Stimulated activated naive CD8-positive, alpha-beta T cell treated with anti-CD3 and anti-CD28 coated beads, Interleukin-15, Interleukin-2, amounts not matched to agents 100 ng/mL and 50 ng/mL, for 24 hours (primary cell): ENCODE data around the gene DNAJB8.

Experiments used
- H3K27ac Mint-ChIP-seq: one replicate; pipeline ENCODE4 v1.8.0; 2021; ENCODE audit warnings: mild to moderate bottlenecking, mixed read lengths
- H3K27me3 Mint-ChIP-seq: one replicate; pipeline ENCODE4 v1.8.0; 2021; ENCODE audit warnings: mixed read lengths
- H3K36me3 Mint-ChIP-seq: one replicate; pipeline ENCODE4 v1.8.0; 2021; ENCODE audit warnings: low read depth, mixed read lengths
- H3K4me1 Mint-ChIP-seq: one replicate; pipeline ENCODE4 v1.8.0; 2021; ENCODE audit warnings: low read depth, mixed read lengths
- H3K4me3 Mint-ChIP-seq: one replicate; pipeline ENCODE4 v1.8.0; 2021; ENCODE audit warnings: mild to moderate bottlenecking, mixed read lengths
- H3K9me3 Mint-ChIP-seq: one replicate; pipeline ENCODE4 v1.8.0; 2021; ENCODE audit warnings: mixed read lengths

The DNAJB8 gene

GRCh38 chr3:128482175-128482574 lies 15.5 kb upstream of the DNAJB8 start:
- Mint-ChIP-seq H3K27me3 (peaks cover 75% of the 10 kb centered on the region), H3K27ac (no peak overlapping the region), H3K4me3 (no peak overlapping the region)

GRCh38 chr3:128481438-128481942 lies 14.8 kb upstream of the DNAJB8 start:
- no peak overlapping the region for H3K4me3 Mint-ChIP-seq
- peaks cover 20% of the 10 kb centered on the region for H3K4me1 Mint-ChIP-seq
- H3K9me3 Mint-ChIP-seq: no peaks in the 10 kb centered on the region
- no peak overlapping the region for H3K27ac Mint-ChIP-seq
- H3K36me3 Mint-ChIP-seq: no peaks in the 10 kb centered on the region
- peaks cover 69% of the 10 kb centered on the region for H3K27me3 Mint-ChIP-seq

More at GRCh38 chr3:128482175-128482574, 15.5 kb upstream of the DNAJB8 start:
- H3K4me1 Mint-ChIP-seq: peaks cover 22% of the 10 kb centered on the region
- H3K9me3 Mint-ChIP-seq: no peaks in the 10 kb centered on the region
- H3K36me3 Mint-ChIP-seq: no peaks in the 10 kb centered on the region

GRCh38 chr3:128480717-128481437 lies 14.2 kb upstream of the DNAJB8 start:
- Mint-ChIP-seq H3K27me3 (peaks cover 62% of the 10 kb centered on the region), H3K4me3 (no peak overlapping the region), H3K9me3 (no peaks in the 10 kb centered on the region), H3K36me3 (no peaks in the 10 kb centered on the region), H3K4me1 (peaks cover 16% of the 10 kb centered on the region), H3K27ac (no peak overlapping the region)

GRCh38 chr3:128480278-128480677 lies 13.6 kb upstream of the DNAJB8 start:
- peaks cover 16% of the 10 kb centered on the region for H3K4me1 Mint-ChIP-seq
- no peak overlapping the region for H3K4me3 Mint-ChIP-seq
- H3K36me3 Mint-ChIP-seq: no peaks in the 10 kb centered on the region
- H3K9me3 Mint-ChIP-seq: no peaks in the 10 kb centered on the region
- no peak overlapping the region for H3K27ac Mint-ChIP-seq
- peaks cover 56% of the 10 kb centered on the region for H3K27me3 Mint-ChIP-seq

- Mint-ChIP-seq H3K36me3 (no peaks in the 10 kb centered on the region), H3K27ac (no peak overlapping the region), H3K4me3 (no peak overlapping the region), H3K9me3 (no peaks in the 10 kb centered on the region), H3K4me1 (peaks cover 16% of the 10 kb centered on the region), H3K27me3 (peaks cover 50% of the 10 kb centered on the region)
These were observed 12.9 kb upstream of the DNAJB8 start for GRCh38 chr3:128479558-128480086.

GRCh38 chr3:128478576-128479506 lies 12.2 kb upstream of the DNAJB8 start:
- H3K36me3 Mint-ChIP-seq: no peaks in the 10 kb centered on the region
- no peak overlapping the region for H3K4me3 Mint-ChIP-seq
- no peaks in the 10 kb centered on the region for H3K9me3 Mint-ChIP-seq
- no peak overlapping the region for H3K27ac Mint-ChIP-seq
- peaks cover 42% of the 10 kb centered on the region for H3K27me3 Mint-ChIP-seq
- peaks cover 13% of the 10 kb centered on the region for H3K4me1 Mint-ChIP-seq

GRCh38 chr3:128476659-128477058 lies 10.0 kb upstream of the DNAJB8 start:
- H3K9me3 Mint-ChIP-seq: no peaks in the 10 kb centered on the region
- no peaks in the 10 kb centered on the region for H3K4me1 Mint-ChIP-seq
- no peaks in the 10 kb centered on the region for H3K36me3 Mint-ChIP-seq
- peaks cover 24% of the 10 kb centered on the region for H3K27me3 Mint-ChIP-seq
- no peak overlapping the region for H3K27ac Mint-ChIP-seq
- no peak overlapping the region for H3K4me3 Mint-ChIP-seq

GRCh38 chr3:128475355-128475754 lies 8.7 kb upstream of the DNAJB8 start:
- Mint-ChIP-seq H3K4me3 (no peak overlapping the region), H3K27ac (no peak overlapping the region), H3K4me1 (no peaks in the 10 kb centered on the region), H3K9me3 (no peaks in the 10 kb centered on the region), H3K27me3 (peaks cover 21% of the 10 kb centered on the region), H3K36me3 (no peaks in the 10 kb centered on the region)

- Mint-ChIP-seq H3K9me3 (no peaks in the 10 kb centered on the region), H3K27ac (no peak overlapping the region), H3K27me3 (peaks cover 15% of the 10 kb centered on the region), H3K4me1 (no peaks in the 10 kb centered on the region), H3K36me3 (no peaks in the 10 kb centered on the region), H3K4me3 (no peak overlapping the region)
These were observed 7.0 kb upstream of the DNAJB8 start for GRCh38 chr3:128473737-128474136.

- H3K9me3 Mint-ChIP-seq: no peaks in the 10 kb centered on the region
- H3K36me3 Mint-ChIP-seq: no peaks in the 10 kb centered on the region
- H3K4me3 Mint-ChIP-seq: no peak overlapping the region
- no peaks in the 10 kb centered on the region for H3K4me1 Mint-ChIP-seq
- H3K27ac Mint-ChIP-seq: no peak overlapping the region
- H3K27me3 Mint-ChIP-seq: peaks cover 9% of the 10 kb centered on the region
These were observed 6.5 kb upstream of the DNAJB8 start for GRCh38 chr3:128473180-128473519.

GRCh38 chr3:128472449-128473179 lies 5.9 kb upstream of the DNAJB8 start:
- no peaks in the 10 kb centered on the region for H3K36me3 Mint-ChIP-seq
- no peak overlapping the region for H3K4me3 Mint-ChIP-seq
- peaks cover 4% of the 10 kb centered on the region for H3K27me3 Mint-ChIP-seq
- H3K9me3 Mint-ChIP-seq: no peaks in the 10 kb centered on the region
- H3K4me1 Mint-ChIP-seq: no peaks in the 10 kb centered on the region
- H3K27ac Mint-ChIP-seq: no peak overlapping the region

- Mint-ChIP-seq H3K4me1 (peaks cover 8% of the 10 kb centered on the region), H3K27me3 (peaks cover 3% of the 10 kb centered on the region), H3K36me3 (no peaks in the 10 kb centered on the region), H3K4me3 (no peak overlapping the region), H3K27ac (no peak overlapping the region), H3K9me3 (no peaks in the 10 kb centered on the region)
These were observed 5.0 kb upstream of the DNAJB8 start for GRCh38 chr3:128471720-128472119.

- Mint-ChIP-seq H3K4me3 (no peak overlapping the region), H3K27ac (no peak overlapping the region), H3K36me3 (no peaks in the 10 kb centered on the region), H3K27me3 (peaks cover 6% of the 10 kb centered on the region), H3K4me1 (peaks cover 8% of the 10 kb centered on the region), H3K9me3 (no peaks in the 10 kb centered on the region)
These were observed 4.4 kb upstream of the DNAJB8 start for GRCh38 chr3:128471110-128471509.

- H3K36me3 Mint-ChIP-seq: no peaks in the 10 kb centered on the region
- no peak overlapping the region for H3K4me3 Mint-ChIP-seq
- peaks cover 11% of the 10 kb centered on the region for H3K27me3 Mint-ChIP-seq
- no peak overlapping the region for H3K27ac Mint-ChIP-seq
- peaks cover 8% of the 10 kb centered on the region for H3K4me1 Mint-ChIP-seq
- no peaks in the 10 kb centered on the region for H3K9me3 Mint-ChIP-seq
These were observed 3.6 kb upstream of the DNAJB8 start for GRCh38 chr3:128470134-128470899.
